HG02973 (cell line): ENCODE measurements around the gene MYBPC3.
"Not testable (repeated sequence)": the region's sequence is repeated elsewhere in the genome, so short reads cannot be mapped to it uniquely, and the experiment has no call there.

Source experiments
- ATAC-seq: cut with Tn5 transposase; IDR thresholded peaks from one replicate; pipeline ENCODE4 v1.9.1; 2021; ENCODE audit warnings: moderate library complexity; ENCODE audit not compliant: unreplicated experiment

MYBPC3 gene

DNA sequence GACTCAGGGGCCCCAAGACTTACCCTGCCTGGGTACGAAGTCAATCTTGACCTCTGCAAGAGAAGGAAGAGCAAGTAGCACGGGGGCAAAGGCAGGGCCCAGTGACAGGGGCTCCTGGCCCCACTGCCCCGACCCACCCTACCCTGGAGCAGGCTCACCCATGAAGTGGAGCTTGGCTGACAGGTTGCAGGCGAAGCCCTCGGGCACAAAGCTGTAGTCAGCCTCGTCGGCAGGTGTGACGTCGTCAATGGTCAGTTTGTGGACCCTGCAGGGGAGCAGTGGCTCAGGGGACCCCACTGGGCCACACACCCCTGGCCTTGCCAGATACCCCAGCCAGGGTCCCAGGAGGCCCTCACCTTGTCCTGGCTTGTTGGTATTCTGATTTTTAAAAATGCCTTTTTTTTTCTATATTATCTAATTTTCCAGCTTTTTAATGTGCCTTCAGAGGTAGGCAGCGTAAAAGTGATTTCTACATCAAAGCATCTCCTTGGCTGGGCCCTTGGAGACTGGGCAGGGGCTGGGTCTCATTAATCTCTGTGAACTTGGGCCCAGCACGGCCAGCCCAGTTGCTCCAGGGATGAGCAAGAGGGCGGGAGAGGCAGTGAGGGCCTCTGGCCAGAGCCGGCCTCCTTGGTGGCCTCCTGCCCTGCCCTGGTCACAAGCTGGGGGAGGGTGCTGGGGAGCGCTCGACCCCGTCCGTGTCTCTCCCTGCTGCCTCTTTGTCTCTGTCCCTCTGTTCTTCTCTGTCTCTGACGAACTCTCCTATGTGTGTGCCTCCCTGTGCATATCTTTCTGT, 11.3 kb downstream of the MYBPC3 start:
- ATAC-seq, result no peak

DNA sequence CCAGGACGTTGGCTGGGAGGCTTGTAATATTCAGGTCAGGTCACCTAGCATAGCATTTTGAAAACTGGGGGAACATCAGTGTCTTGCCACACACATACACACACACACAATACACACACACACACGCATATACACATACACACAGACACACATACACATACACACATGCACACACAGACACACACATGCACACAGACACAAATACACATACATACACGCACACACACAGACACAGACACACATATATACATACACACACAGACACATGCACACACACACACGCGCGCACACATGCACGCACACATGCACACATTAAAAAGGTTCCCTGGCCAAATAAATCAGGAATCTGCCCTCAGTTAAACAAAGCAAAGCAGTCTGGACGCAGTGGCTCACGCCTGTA, 12.5 kb downstream of the MYBPC3 start:
- ATAC-seq, result no peak

DNA sequence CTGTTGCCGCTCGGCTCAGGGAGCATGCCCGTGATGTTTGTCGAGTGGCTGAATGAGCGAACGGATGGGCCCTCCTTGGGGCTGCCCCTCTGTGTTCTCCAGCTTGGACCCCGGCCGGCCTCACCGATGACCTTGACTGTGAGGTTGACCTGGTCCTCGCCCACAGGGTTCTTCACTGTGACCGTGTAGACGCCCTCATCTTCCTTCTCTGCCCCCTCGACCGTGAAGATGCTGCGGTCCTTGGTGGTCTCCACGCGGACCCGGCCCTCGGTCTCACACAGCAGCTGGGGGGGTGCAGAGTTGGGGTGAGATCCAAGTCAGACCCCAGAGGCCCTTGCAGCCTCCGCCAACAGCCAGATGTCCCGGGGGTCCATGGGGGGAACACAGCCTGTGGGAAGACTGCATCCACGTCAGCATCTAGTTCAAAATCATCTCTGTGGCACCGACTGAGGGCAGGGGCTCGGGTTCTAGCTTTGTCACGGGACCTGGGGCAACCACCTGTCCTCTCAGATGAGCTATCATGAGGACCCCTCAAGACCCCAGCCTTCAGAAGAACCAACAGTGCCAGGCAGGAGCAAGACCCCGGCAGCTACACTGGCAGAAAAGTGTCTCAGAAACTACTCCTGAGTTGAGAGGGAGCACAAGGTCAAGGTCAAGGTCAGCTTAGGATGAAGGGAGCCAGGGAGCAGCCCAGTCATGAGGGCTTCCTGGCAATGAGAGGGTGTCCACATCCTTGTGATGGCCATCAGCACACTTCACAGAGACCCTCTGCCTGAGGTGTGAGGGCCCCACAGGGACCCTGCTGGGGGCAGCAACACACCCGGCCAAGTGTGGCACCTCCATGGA, 13.9 kb downstream of the MYBPC3 start:
- no peak for ATAC-seq

DNA sequence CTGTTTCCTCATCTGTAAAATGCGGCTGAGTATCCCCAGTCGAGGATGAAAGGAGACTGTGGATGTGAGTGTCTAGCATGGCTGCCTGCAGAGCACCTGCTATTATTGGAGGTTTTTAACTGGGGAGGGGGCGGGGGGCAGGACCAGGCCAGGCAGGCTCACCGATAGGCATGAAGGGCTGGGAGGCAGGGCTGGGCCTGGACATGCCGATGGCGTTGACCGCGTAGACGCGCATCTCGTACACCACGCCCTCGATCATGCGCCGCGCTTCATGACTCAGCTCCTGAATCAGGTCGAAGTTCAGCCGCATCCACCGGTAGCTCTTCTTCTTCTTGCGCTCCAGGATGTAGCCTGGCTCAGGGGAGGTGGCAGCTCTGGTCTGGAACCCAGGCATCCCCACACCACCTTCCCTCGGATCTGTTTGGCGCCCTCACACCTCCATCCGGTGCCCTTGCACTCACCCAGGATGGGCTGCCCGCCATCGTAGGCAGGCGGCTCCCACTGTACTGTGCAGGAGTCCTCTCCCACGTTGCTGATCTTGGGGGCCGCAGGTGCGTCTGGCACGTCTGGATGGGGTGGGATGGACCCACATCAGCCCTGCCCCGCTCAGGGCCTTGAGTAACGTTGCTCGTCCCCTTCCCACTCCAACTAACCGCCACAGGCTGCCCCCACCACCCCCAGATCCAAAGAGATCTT, 15.1 kb downstream of the MYBPC3 start:
- no peak for ATAC-seq

DNA sequence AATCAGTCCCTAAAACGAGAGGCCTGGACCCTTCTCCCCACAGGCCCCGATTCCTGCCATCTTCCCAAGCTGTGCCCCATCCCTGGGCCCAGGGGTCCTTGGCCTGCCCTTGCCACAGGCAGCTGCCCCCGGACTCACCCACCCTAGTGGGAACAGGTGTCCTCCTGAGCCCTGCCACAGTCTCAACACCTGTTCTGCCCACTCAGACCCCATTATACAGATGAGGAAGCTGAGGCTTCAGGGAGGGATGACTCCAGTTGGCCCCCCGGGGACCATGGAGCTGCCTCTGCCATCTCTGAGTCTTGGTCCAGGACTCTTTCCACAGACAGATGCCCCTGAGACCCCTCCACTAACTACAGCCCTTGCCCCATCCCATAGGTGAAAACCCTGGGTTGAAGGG, 15.9 kb downstream of the MYBPC3 start:
- no peak for ATAC-seq

DNA sequence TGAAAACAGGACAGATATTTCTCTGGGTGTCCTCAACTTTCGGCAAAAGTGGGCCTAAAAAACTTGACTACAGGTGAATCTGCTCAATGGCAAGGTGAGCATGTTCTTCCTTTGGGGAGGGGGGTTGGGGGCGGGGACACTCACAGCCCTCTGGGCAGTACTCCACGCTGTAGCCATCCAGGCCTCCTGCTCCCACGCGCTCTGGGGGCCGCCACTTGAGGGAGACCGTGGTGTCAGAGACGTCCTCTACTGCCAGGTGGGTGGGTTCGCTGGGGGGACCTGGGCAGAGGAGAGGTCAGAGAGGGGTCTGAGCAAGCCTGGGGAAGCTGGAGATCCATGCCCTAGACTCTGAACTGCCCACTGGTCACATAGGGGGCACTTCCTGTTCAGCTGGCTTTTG, 16.8 kb downstream of the MYBPC3 start:
- no peak for ATAC-seq

DNA sequence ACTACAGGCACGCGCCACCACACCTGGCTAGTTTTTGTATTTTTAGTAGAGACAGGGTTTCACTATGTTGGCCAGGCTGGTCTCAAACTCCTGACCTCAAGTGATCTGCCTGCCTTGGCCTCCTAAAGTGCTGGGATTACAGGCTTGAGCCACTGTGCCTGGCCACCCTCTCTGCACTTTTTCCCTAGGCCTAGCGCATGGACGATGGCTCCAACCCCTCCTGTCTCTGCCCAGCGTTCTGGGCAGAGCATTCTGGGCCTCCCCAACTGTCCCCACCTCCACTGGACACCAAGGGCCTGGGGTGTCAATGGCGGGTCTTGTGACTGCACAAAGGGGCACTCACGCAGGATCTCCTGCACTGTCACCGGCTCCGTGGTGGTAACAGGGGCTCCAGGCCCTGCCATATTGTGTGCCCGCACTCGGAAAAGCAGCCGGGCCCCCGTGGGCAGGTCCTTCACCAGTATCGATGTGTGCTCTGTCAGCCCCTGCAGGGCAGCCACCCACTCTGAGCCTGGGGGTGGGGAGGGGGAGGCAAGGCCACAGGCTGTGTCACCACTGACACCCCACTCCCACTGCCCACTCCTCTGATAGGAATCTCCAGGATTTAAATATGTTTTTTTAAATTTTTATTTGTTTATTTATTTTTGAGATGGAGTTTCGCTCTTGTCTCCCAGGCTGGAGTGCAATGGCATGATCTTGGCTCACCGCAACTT, 17.6 kb downstream of the MYBPC3 start:
- not testable (repeated sequence) for ATAC-seq

DNA sequence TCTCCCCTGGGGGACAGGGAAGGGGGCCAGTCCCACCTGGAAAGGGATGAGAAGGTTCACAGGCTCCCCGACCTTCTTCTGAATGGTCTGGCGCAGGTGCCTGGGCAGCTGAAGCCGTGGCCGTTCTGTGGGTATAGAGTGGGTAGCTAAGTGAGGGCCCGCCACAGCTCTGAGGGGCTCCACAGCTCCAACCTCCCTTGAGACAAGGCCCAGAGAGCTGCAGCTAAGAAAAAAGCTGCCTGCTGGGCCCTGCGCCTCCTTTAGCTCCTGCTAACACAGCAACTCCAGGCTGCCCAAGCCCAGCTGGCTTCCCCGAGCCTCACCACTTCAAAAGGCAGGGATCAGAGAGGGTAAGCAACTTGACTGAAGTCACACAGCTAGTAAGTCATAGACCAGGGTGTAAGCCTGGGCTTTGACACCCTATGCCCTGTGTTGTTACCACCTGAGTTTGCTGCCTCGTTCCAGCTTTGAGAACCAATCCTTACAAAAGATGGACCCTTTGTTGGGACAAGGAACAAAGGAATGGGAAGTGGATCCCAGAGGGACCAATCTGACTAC, 18.5 kb downstream of the MYBPC3 start:
- ATAC-seq, result no peak

DNA sequence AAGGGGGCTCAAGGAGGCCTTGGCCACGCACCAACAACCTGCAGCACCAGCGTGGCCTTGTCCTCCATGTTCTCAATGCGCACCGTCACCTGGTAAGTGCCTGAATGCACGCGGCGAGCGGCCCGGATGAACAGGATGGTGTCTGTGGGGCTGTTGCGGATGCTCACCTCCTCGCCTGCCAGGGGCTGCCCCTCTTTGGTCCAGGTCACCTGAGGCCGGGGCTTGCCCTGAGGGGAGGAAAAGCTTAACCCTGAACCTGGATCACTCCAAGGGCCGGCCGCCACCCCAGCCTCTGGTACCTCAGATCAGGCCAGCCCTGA, 19.0 kb downstream of the MYBPC3 start:
- ATAC-seq, result no peak

DNA sequence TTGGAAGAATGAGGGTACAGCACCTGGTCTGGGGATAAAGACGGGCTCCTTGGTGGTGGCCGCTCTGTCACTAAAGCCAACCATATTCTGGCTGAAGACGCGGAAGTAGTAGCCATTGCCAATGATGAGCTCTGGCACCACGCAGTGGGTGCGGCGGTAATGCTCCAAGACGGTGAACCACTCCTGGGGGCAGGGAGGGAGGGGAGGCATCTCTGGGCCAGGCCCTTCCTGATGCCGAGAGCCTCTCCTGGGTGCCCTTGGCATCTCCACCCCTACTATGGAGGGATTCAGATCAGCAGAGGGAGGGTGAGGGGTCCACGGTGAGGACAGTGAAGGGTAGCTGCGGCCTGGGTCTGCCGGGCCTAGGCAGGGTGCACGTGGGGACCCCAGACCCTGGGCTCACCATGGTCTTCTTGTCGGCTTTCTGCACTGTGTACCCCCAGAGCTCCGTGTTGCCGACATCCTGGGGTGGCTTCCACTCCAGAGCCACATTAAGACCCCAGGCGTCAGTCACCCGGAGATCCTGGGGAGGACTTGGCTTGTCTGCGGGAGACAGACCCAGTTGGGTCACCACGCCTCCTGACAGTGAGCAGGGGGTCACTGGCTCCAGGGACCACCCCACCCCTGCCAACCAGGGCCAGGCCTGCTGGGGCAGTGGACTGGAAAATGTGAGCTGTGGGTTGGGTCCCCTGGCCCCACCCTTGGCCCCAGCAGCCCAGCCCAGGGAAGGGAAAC, 19.5 kb downstream of the MYBPC3 start:
- ATAC-seq, result no peak

DNA sequence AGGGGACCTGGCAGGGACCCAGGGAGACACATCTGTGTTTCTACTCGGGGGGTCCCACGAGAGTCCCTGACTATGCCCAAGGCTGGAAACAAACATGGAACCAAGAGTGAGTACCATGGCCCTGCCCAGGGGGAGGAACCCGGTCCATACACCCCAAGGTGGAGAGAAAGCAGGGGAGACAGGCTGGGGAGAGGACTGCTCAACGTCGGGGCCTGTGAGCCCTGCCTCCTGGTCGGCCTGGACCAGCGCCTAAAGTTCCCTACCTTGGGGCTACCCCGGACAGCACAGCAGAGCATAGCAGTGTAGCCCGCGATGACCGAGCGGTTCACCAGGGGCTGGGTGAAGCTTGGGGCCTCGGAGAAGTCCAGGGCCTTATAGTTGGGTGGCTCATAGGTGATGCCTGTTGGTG, 20.2 kb downstream of the MYBPC3 start:
- no peak for ATAC-seq

DNA sequence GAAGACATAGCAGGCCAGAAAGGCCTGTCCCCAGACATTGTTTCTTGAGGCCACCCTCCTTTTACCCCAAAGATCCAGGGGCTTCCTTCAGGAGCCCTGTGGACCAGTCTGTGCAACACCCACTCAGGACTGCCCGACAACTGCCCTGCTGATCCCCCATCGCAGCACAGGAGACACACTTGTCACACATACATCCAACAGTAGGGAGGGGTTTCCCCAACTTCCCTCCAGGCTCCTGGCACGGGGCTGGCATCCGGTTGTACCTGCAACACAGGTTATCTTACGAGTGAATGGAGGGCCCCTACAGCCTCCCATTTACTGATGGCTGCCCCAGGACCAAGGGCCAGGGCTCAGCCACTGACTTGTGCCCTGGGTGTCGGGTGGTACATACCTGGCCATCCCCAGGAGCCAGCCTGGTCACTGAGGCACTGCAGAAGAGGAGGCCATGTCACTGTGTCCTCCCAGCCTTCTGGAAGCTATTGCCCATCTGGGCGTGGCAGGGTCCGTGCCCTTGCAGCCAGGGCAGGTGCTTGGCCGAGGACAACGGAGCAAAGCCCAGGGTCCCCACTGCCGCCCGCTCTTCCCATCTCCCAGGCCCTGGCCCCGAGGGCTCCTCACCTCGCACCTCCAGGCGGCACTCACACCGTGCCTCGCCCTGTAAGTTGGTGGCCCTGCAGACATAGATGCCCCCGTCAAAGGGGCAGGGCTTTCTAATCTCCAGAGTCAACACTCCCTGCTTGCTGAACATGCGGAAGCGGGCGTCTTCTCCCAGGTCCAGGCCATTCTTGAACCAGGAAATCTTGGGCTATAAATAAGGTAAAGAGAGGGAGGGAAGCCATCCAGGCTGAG, 20.8 kb downstream of the MYBPC3 start:
- no peak for ATAC-seq

DNA sequence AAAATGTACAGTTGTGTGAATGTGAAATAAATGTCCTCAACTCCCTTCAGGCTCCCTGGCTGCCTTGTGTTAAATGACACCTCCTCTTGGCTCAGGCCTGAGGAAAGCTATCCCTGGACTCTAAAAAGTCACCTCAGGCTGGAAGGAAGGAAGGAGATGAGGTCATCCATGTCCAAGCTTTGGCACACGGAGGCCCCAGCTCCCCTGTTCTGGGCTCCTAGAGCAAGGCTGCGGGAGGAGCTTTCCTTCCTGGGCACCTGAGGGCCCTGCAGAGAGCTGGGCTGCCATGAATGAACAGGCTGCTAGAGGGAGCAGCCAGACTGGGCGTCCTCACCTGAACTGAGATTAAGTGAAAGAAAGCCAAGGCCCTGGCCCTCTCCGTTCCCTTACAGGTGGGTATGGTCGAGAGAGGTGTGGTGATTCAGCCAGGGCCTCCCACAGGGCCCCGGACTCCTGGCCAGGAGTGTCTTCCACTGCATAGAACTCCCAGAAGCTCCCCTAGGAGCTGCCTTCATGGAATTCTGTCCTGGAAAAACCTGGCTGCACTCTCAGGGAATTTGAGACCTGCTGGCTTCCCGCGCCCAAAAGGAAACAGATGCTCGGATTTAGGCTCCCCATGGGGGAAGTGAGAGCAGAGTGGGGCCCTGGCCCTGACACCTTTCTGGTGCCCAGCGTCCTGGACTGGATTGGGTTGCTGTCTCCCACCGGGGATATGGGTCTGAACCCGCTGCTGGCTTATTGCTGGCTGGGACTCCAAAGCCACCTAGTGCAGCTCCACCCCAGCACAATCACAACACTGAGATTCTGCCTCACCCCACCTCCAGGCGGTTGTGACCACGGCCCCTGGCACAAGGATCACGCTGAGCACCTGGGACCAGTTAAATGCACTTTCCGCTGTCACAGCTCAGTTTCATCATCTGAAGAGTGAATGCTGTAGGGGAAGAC, 22.2 kb downstream of the MYBPC3 start:
- no peak for ATAC-seq

DNA sequence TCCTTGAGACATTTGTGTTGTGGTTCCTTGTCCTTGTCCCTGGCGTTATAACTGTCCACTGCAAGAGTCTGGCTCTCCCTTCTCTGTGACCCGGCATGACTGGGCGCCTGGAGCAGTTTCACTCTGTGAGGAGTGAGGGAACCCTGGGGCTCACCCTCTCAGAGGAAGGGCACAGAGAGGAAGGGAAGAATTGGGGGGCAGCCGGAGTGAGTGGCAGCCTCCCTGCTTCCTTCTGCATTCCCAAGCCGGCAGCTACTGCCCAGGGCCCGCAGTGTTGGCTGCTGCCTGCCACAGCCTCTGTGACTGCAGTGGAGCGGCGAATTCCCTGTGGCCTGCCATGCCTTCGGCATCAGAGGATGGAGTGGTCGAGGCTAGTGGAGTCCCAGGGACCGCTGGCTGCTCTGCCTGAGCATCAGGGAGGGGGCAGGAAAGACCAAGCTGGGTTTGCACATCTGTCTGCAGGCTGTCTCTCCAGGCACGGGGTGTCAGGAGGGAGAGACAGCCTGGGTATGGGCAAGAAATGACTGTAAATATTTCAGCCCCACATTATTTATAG, 23.0 kb downstream of the MYBPC3 start:
- ATAC-seq, result no peak

DNA sequence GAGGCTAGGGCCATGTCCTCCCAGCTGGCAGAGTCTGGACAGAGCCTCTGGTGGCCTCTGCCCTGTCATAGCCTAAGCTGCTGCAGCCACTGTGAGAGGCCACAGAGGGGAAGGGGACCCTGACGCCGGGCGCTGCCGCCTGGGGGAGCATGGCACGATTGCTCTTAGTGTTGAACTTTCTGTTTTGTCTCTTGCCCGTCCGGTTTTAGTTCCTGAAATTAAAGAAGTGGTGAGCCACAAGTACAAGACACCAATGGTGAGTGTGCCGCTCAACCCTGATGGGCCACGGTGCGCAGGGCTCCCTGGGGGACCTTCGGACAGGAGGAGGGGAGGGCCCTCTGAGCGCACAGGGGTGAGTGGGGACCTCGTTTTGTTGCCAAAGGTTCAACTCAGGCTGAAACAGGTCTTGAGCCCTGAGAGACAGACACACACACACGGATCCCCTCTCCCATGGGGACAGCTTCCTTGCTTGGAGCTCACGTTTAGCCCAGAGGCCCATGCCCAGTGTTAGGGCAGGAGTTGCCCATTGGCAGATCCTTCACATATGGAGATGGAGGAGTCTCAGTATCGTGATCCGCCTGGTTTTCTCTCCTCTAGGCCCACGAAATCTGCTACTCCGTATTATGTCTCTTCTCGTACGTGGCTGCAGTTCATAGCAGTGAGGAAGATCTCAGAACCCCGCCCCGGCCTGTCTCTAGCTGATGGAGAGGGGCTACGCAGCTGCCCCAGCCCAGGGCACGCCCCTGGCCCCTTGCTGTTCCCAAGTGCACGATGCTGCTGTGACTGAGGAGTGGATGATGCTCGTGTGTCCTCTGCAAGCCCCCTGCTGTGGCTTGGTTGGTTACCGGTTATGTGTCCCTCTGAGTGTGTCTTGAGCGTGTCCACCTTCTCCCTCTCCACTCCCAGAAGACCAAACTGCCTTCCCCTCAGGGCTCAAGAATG, 23.8 kb downstream of the MYBPC3 start:
- ATAC-seq, result no peak

DNA sequence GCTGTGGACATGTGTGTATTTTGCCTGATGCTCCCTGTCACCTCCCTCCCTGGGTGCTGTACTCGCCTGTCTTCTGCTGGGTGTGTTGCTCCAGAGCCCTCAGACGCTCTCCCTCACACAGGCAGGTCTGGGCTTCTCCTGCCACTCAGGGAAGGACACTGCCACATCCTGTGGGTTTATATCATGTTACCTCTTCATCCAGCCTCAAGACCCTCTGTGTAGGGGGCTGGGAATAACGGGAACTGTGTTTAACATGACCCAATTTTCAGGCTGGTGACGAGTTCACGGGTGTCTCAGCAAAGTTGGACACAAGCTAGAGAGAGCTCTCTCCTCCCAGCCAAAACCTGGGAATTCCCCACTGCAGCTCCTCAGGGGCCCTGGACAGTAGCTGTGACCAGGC, 24.6 kb downstream of the MYBPC3 start:
- ATAC-seq, result no peak

DNA sequence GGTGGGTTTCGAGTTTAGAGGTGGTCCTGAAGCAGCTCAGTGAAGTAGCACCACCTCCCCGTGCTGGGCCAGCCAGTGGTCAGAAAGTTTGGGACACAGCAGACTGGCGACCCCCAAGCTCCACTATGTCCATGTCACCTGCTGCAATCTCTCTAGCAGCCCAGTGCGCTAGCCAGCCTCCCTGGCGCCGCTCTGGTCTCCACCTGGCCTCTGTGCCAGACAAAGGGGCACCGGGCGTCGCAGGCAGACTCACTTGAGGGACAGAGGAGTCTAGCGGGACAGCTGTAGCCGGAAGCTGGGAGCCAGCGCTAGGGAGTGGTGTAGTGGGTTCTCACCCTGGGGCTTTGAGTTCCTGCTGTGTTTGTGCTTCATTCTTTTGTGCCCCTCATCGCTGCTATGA, 25.5 kb downstream of the MYBPC3 start:
- ATAC-seq, result no peak
